Endothelial cell (in vitro differentiated cells): ENCODE data around the gene TMEM179. TPM values are rescaled to one million over a fixed set of nuclear protein-coding genes. Genes with fewer than 3 reads are reported as not detected.

Experiments used
- DNase-seq: peaks from one replicate; pipeline ENCODE4 v3.0.0; 2021; ENCODE audit warnings: low spot score
- H3K27ac Mint-ChIP-seq: one replicate; pipeline ENCODE4 v1.8.0; 2021; ENCODE audit warnings: mixed read lengths, inconsistent platforms; ENCODE audit not compliant: unreplicated experiment
- H3K27me3 Mint-ChIP-seq: one replicate; pipeline ENCODE4 v1.8.0; 2021; ENCODE audit warnings: mild to moderate bottlenecking, moderate library complexity, mixed read lengths, inconsistent platforms; ENCODE audit not compliant: unreplicated experiment
- H3K36me3 Mint-ChIP-seq: one replicate; pipeline ENCODE4 v1.8.0; 2021; ENCODE audit warnings: mild to moderate bottlenecking, low read depth, mixed read lengths, inconsistent platforms; ENCODE audit not compliant: unreplicated experiment
- H3K4me1 Mint-ChIP-seq: one replicate; pipeline ENCODE4 v1.8.0; 2021; ENCODE audit warnings: mild to moderate bottlenecking, mixed read lengths, inconsistent platforms; ENCODE audit not compliant: unreplicated experiment
- H3K4me3 Mint-ChIP-seq: one replicate; pipeline ENCODE4 v1.8.0; 2021; ENCODE audit warnings: mild to moderate bottlenecking, mixed read lengths, inconsistent platforms; ENCODE audit not compliant: unreplicated experiment
- H3K9me3 Mint-ChIP-seq: one replicate; pipeline ENCODE4 v1.8.0; 2021; ENCODE audit warnings: mixed read lengths, inconsistent platforms; ENCODE audit not compliant: unreplicated experiment
- total RNA-seq: library from RNA; stranded (reverse); fragmentation: NEBNext Ultra II Directional; extraction: Animal tissue kit (Norgen Biotek cat#: 25700); gene quantifications from one replicate; pipeline ENCODE4 v1.2.1, GENCODE V29; 2021; ENCODE audit not compliant: unreplicated experiment
- TF ChIP-seq, protein P1 (sequence below): fragments of 200-600 bp; sonication (generic); IDR thresholded peaks from one replicate; pipeline ENCODE4 v1.5.0; 2021; ENCODE audit warnings: antibody characterized with exemption; ENCODE audit not compliant: unreplicated experiment

TMEM179 gene
- total RNA-seq, 1 donor from 2014 or later: 0.54 TPM

DNA sequence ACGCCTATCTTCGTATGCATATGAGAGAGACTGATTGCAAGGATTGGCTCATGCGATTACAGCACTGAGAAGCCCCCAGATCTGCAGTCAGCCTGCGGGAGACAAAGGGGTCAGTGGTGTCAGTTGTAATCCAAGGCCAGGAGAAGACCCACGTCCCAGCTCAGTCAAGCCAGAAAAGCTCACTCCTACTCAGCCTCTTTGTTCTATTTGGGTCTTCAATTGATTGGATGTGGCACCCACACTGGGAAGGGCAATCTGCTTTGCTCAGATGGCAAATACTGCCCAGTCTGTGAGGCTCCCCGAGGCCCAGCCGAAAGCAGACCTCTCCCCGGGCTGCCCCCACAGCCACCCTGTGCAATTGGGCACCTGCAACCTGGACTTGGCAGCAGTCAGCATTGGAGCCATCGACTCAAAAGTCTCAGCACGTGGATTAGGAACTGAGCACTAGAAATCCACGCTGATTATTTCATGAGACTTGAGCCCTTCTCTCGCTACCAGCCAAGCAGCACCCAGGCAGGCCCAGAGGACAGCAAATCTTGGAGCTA is 39.6 kb upstream of the TMEM179 start:
- Mint-ChIP-seq H3K9me3 (peaks cover 7% of the 10 kb centered on the region), H3K27me3 (peaks cover 13% of the 10 kb centered on the region), H3K36me3 (peaks cover 7% of the 10 kb centered on the region), H3K4me3 (no peak overlapping the region), H3K4me1 (peaks cover 9% of the 10 kb centered on the region), H3K27ac (no peak overlapping the region)
- TF ChIP-seq, protein P1, sequence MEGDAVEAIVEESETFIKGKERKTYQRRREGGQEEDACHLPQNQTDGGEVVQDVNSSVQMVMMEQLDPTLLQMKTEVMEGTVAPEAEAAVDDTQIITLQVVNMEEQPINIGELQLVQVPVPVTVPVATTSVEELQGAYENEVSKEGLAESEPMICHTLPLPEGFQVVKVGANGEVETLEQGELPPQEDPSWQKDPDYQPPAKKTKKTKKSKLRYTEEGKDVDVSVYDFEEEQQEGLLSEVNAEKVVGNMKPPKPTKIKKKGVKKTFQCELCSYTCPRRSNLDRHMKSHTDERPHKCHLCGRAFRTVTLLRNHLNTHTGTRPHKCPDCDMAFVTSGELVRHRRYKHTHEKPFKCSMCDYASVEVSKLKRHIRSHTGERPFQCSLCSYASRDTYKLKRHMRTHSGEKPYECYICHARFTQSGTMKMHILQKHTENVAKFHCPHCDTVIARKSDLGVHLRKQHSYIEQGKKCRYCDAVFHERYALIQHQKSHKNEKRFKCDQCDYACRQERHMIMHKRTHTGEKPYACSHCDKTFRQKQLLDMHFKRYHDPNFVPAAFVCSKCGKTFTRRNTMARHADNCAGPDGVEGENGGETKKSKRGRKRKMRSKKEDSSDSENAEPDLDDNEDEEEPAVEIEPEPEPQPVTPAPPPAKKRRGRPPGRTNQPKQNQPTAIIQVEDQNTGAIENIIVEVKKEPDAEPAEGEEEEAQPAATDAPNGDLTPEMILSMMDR: no peak
- no peak for DNase-seq

DNA sequence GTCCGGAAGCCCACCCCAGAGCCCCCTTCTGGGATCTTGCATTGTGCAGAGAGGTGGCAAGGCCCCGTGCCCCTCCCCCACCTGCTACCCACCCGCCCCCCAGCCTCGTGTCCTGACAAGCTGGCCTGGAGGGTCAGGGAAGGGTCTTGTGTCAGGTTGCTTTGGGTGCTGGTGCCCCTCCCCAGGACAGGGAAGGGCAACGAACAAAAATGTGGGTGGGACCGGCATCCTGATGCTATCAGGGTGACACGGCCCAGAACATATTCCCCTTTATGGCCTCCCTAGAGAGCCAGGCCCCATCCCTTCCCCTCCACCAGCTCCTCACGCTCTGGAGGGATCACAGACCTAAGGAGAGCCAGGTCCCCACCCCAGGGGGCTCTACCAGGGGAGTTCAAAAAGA is 38.7 kb upstream of the TMEM179 start:
- no peak for DNase-seq
- Mint-ChIP-seq H3K4me3 (no peak overlapping the region), H3K9me3 (peaks cover 7% of the 10 kb centered on the region), H3K27me3 (peaks cover 17% of the 10 kb centered on the region), H3K36me3 (peaks cover 7% of the 10 kb centered on the region), H3K27ac (no peak overlapping the region), H3K4me1 (peaks cover 9% of the 10 kb centered on the region)
- TF ChIP-seq, protein P1: no peak

DNA sequence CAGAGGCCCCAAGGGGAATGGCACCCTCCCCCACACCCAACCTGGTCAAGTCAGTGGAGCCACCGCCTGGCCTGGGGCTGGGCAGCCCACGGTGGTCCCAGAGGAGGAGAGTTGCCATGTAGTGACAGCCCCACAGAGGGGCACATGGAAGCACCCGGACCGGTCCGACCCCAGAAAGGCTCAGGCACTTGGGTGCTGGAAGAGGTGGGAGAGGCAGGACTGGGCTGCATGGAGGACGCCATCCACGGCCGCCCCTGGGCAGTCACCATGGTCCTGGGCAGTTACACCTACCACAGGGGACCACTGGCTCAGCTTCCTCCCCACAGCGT is 37.9 kb upstream of the TMEM179 start:
- DNase-seq: no peak
- TF ChIP-seq, protein P1: no peak

DNA sequence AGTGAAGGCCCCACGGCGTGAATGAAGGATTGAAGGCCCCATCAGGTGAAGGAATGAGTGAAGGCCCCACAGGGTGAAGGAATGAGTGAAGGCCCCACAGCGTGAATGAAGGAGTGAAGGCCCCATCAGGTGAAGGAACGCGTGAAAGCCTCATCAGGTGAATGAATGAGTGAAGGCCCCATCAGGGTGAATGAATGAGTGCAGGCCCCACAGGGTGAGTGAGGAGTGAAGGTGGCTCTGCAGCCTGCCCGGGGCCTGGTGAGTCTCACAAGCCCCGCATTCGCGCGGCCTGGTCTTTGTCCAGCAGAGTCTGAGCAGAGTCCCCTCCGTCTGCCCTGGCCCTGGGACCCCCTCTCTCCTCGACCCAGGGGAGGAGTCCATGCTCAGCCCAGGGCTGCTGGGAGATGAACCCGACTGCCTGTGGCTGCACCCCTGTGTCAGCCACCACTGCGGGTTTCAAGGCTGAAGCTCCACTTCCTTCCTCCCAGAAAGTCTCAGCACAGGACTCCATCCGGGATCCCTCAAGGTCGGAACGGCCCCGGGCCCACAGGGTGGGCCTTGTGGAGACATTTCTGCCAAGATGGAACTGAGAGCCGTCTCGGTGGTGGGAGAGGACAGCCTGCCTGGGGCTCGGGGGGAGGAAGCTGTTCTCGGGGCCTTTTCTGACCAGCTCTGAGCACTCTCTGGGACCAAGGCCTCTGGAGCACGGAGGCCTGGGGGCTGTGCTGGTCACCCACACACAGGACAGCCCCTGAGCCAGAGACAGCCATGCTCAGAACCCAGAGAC is 37.4 kb upstream of the TMEM179 start:
- Mint-ChIP-seq H3K27ac (no peak overlapping the region), H3K4me3 (no peak overlapping the region), H3K36me3 (peaks cover 7% of the 10 kb centered on the region), H3K4me1 (peaks cover 9% of the 10 kb centered on the region), H3K27me3 (peaks cover 22% of the 10 kb centered on the region), H3K9me3 (peaks cover 7% of the 10 kb centered on the region)
- TF ChIP-seq, protein P1: no peak
- DNase-seq: no peak

More for the DNA sequence above, 37.9 kb upstream of the TMEM179 start:
- Mint-ChIP-seq H3K4me3 (no peak overlapping the region), H3K36me3 (peaks cover 7% of the 10 kb centered on the region), H3K4me1 (peaks cover 9% of the 10 kb centered on the region), H3K9me3 (peaks cover 7% of the 10 kb centered on the region), H3K27me3 (peaks cover 22% of the 10 kb centered on the region), H3K27ac (no peak overlapping the region)

DNA sequence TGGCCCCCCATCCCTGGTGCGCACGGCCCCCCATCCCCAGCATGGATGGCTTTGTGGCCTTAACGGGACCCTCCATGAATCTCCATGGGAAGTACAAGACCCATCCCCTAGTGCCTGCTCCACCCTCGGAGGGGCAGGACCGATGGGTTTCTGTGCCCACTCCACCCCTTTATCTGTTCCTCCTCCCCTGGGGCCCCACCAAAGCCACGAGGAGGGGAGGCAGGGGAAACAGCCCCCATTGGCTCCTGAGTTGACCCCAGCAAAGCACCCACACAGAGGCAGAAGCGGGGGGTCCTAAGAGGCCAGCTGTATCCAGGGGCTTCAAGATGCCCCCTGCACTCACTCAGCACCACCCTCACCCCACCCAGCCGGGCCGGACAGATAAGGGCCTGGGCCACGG is 36.1 kb upstream of the TMEM179 start:
- peaks cover 7% of the 10 kb centered on the region for H3K9me3 Mint-ChIP-seq
- no peak overlapping the region for H3K27ac Mint-ChIP-seq
- H3K4me1 Mint-ChIP-seq: peaks cover 9% of the 10 kb centered on the region
- DNase-seq: no peak
- H3K36me3 Mint-ChIP-seq: peaks cover 7% of the 10 kb centered on the region
- TF ChIP-seq, protein P1: no peak
- peaks cover 18% of the 10 kb centered on the region for H3K27me3 Mint-ChIP-seq
- H3K4me3 Mint-ChIP-seq: no peak overlapping the region
